Endothelial cell of umbilical vein (primary cell): Measurements from ENCODE around the gene C10orf105.

Experiments used
- EZH2 ChIP-seq: IDR thresholded peaks from 2 replicates; pipeline ENCODE4 v1.6.1; 2012; ENCODE audit warnings: borderline replicate concordance, low read depth, mild to moderate bottlenecking, moderate library complexity, low read length, inconsistent platforms; ENCODE audit not compliant: severe bottlenecking
- POLR2A ChIP-seq: IDR thresholded peaks from 2 replicates; pipeline ENCODE4 v1.6.1; 2012; ENCODE audit warnings: low read depth, mild to moderate bottlenecking, control low read depth, low read length

DNA sequence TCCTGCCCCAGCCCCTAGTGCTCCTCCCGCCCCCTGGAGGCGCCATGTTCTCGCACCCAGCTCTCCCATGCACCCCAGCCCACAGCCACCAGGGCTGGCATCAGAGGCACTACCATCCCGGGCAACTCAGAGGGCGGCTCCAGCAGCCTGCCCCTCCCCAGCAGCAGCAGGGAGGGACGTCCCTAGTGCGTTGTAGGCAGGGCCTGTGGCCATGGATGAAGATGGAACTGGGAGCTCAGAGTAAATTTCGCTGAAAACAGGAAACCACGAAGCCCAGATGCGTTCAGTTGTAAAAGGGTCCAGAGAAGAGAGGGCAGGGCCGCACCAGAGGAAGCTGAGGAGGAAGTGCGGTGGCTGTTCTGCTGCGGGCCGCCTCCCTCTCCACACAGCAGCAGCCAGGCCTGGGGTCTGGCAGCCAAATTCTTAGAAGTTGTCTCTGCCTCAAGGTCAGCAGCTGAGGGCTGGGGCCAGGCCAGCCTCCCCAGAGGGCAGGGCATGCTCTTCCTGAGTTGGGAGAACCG is 29.2 kb upstream of the C10orf105 start:
- no peak for TF ChIP-seq POLR2A
- no peak for TF ChIP-seq EZH2
